OCI-LY7 (cell line): ENCODE data around the gene PKHD1.

Source experiments
- CTCF ChIP-seq: fragments of 200-600 bp; sonication (generic); conservative IDR thresholded peaks from 2 replicates; pipeline ENCODE4 v1.5.1; 2014; ENCODE audit warnings: mild to moderate bottlenecking, antibody characterized with exemption, low read length, moderate library complexity, mixed read lengths
- EZH2phosphoT487 ChIP-seq: fragments of 200-600 bp; sonication (generic); IDR thresholded peaks from 2 replicates; pipeline ENCODE4 v1.6.1; 2018; ENCODE audit warnings: low read depth, borderline replicate concordance, mild to moderate bottlenecking, mixed run types, antibody characterized with exemption, low read length, moderate library complexity, mixed read lengths

- TF ChIP-seq CTCF (no peak), EZH2phosphoT487 (no peak)
Measured at GRCh38 chr6:51846531-51846930, 240.9 kb downstream of the PKHD1 start.
